Pancreas (tissue), 10 donors: ENCODE measurements around the gene DBR1. TPM values are rescaled to one million over a fixed set of nuclear protein-coding genes. Genes with fewer than 3 reads are reported as not detected.

Experiments
- ATAC-seq, 4 donors: fragments of 200-7000 bp; cut with Tn5 transposase; one replicate each; pipeline versions ENCODE4 v1.8.0 to v1.9.1; 2020; ENCODE audit warnings: mild to moderate bottlenecking in 4 of 4, moderate library complexity in 4 of 4
- DNase-seq, 6 donors: peaks; one replicate each; pipeline ENCODE4 v3.0.0-alpha.2; 2020
- FAIRE-seq: peaks from 2 replicates; lab custom pipeline; 2012; peaks lifted over from hg19 to GRCh38; lab: Jason Lieb, UNC
- H3K27ac ChIP-seq, 4 donors: fragments of 200-600 bp; sonication (generic); 1 replicate in 3 of 4; 2 replicates in 1 of 4; pipeline versions ENCODE4 v1.5.0 to v1.8.0; 2020
- H3K27me3 ChIP-seq, 4 donors: fragments of 200-600 bp; one replicate each; pipeline ENCODE4 v1.8.0; 2021
- H3K36me3 ChIP-seq, 3 donors: fragments of 200-600 bp; sonication (generic) in 1 of 3; one replicate each; pipeline versions ENCODE4 v1.5.0 to v1.8.0; 2020 to 2021
- H3K4me1 ChIP-seq, 3 donors: fragments of 200-600 bp; one replicate each; pipeline ENCODE4 v1.8.0; 2021
- H3K4me3 ChIP-seq, 4 donors: fragments of 200-600 bp; sonication (generic) in 2 of 4; one replicate each; pipeline versions ENCODE4 v1.5.0 to v1.8.0; 2020 to 2021
- H3K9me3 ChIP-seq, 4 donors: fragments of 200-600 bp; one replicate each; pipeline ENCODE4 v1.8.0; 2021
- CTCF ChIP-seq, 4 donors: fragments of 200-600 bp; sonication (generic) in 3 of 4; IDR thresholded peaks; one replicate each; pipeline versions ENCODE4 v1.5.0 to v1.8.0; 2021; ENCODE audit warnings: antibody characterized with exemption in 4 of 4
- WGBS, 2 donors: extraction: QIAGEN DNeasy Blood & Tissue Kit; methylation state at CpG; one replicate each; pipeline ENCODE4 v1.1.7; 2013; 5-methylcytosine and 5-hydroxymethylcytosine counted together
- intact Hi-C, 3 donors: fragments of 100-400 bp; cut with DNase I; formaldehyde crosslinking; loops; one replicate each; pipeline versions ENCODE4 v1.11.1 to v1.14.2; 2022
- polyA plus RNA-seq, 2 donors: library from polyadenylated mRNA; stranded (reverse); fragments of 200-250 nt; gene quantifications; one replicate each; pipeline ENCODE4 v1.2.3, GENCODE V29; 2013
- total RNA-seq, 6 donors: library from RNA; stranded (reverse); fragmentation: NEBNext Ultra II Directional in 4 of 6; extraction: Animal tissue kit (Norgen Biotek cat#: 25700) in 4 of 6; gene quantifications; one replicate each; pipeline versions ENCODE4 v1.2.1 to v1.2.4, GENCODE V29; 2021 to 2023
- donor health status: healthy with polysubstance abuse.
- donor health status: DM: no; HTN: no; CAD: no; lungs with moderate emphysema.
- donor health status: DM: no; HTN: no; CAD: no.
- donor health status: control.
- donor health status: control.
- donor health status: Bipolar disorder and iron deficiency.
- donor health status: DM: yes; HTN: yes; CAD: no.
- donor health status: DM: no; HTN: no; CAD: no.
- donor health status: DM: no; HTN: no; CAD: no.
- donor health status: DM: yes; HTN: yes; CAD: no.

The DBR1 gene
- total and polyA plus RNA-seq, 8 donors: 3.5 to 12.2 (median 6.3) TPM

GRCh38 chr3:138127636-138128365, 46.9 kb downstream of the DBR1 start:
- no peak for DNase-seq
- Histone ChIP-seq H3K9me3 (no peaks in the 10 kb centered on the region), H3K4me3 (no peak overlapping the region), H3K36me3 (no peaks in the 10 kb centered on the region), H3K4me1 (peaks cover 0 to 2% (median 2%) of the 10 kb centered on the region in 3 donors), H3K27ac (no peak overlapping the region), H3K27me3 (no peaks in the 10 kb centered on the region)
- no peak for ATAC-seq
- WGBS, 2 donors: 84 to 85% methylated on average over 1 of the region's 1 CpG
- no peak for FAIRE-seq
- intact Hi-C loops: no loop called here
- TF ChIP-seq CTCF (IDR thresholded peaks at IDR 0.05): no peak

GRCh38 chr3:138125548-138126221, 49.0 kb downstream of the DBR1 start:
- ATAC-seq: peak in 3 of 4 donors; percentile 36 to 85 (median 78)
- 66 to 73% methylated on average over 5 of the region's 5 CpGs for WGBS, 2 donors

GRCh38 chr3:138124706-138125355, 49.9 kb downstream of the DBR1 start:
- H3K27me3 ChIP-seq: peaks cover 0 to 3% (median 0%) of the 10 kb centered on the region in 4 donors
- no peak overlapping the region for H3K27ac ChIP-seq
- ATAC-seq: peak in 2 of 4 donors; percentile 62 to 78
- peaks cover 0 to 2% (median 0%) of the 10 kb centered on the region in 3 donors for H3K4me1 ChIP-seq
- H3K36me3 ChIP-seq: no peaks in the 10 kb centered on the region
- H3K9me3 ChIP-seq: no peaks in the 10 kb centered on the region
- intact Hi-C loops: no loop called here
- DNase-seq: no peak
- 76 to 87% methylated on average over 10 of the region's 10 CpGs for WGBS, 2 donors
- FAIRE-seq: no peak
- TF ChIP-seq CTCF (IDR thresholded peaks at IDR 0.05): no peak
- no peak overlapping the region for H3K4me3 ChIP-seq

More at GRCh38 chr3:138125548-138126221, 49.0 kb downstream of the DBR1 start:
- no peak for TF ChIP-seq CTCF (IDR thresholded peaks at IDR 0.05)
- no peak overlapping the region for H3K4me3 ChIP-seq
- intact Hi-C loops: no loop called here
- no peaks in the 10 kb centered on the region for H3K9me3 ChIP-seq
- H3K27me3 ChIP-seq: peaks cover 0 to 3% (median 0%) of the 10 kb centered on the region in 4 donors
- FAIRE-seq: no peak
- H3K4me1 ChIP-seq: peaks cover 0 to 2% (median 0%) of the 10 kb centered on the region in 3 donors
- DNase-seq: no peak
- no peaks in the 10 kb centered on the region for H3K36me3 ChIP-seq
- peak overlapping the region in 1 of 4 donors; percentile 45 for H3K27ac ChIP-seq

GRCh38 chr3:138124188-138124587, 50.5 kb downstream of the DBR1 start:
- H3K9me3 ChIP-seq: no peaks in the 10 kb centered on the region
- intact Hi-C loops: no loop called here
- H3K4me3 ChIP-seq: no peak overlapping the region
- DNase-seq (no peak), FAIRE-seq (no peak), ATAC-seq (peak in 2 of 4 donors; percentile 24 to 26)
- H3K4me1 ChIP-seq: peaks cover 0 to 2% (median 0%) of the 10 kb centered on the region in 3 donors
- 84 to 94% methylated on average over 6 of the region's 6 CpGs for WGBS, 2 donors
- H3K36me3 ChIP-seq: no peaks in the 10 kb centered on the region
- TF ChIP-seq CTCF (IDR thresholded peaks at IDR 0.05): no peak
- peaks cover 0 to 3% (median 0%) of the 10 kb centered on the region in 4 donors for H3K27me3 ChIP-seq
- H3K27ac ChIP-seq: no peak overlapping the region
